CD4-positive, alpha-beta T cell treated with Interferon gamma for 1 hour (primary cell): ENCODE results near the gene ZNF385A.

Experiments
- DNase-seq: peaks from one replicate; pipeline ENCODE4 v3.0.0-alpha.2; 2020

Gene ZNF385A

DNA sequence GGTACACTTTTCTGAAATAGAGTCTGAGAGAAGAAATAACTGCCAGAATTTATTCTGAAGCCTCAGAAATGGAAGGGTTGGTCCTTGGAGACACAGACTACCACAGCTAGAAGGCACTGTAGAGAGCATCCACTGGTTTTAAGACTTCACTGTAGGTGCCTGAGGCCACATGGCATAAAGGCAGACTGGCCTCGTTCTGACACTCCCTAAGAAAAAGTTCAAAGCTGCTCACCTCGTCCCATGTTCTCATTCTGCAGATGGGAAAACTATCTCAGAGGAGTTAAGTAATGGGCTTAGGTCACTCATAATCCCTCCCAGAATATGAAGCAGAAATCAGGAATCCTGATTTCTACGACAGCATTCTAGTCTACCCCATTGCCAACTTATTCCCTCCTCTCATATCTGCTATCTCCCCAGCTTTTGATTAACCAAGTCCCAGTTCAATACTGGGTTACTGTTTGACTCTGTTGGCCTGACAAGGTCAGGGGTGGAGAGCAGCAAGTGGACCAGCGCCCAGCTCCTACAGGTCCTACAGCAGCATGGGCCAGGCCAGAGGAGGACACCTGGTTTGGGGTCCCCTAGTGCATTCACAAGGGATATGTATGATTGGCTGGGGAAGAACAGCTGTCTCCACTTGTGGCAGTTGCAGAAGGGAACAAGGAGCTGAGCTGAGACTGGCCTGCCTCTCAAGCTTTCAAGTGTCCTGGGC, 30.8 kb upstream of the ZNF385A start:
- DNase-seq: no peak

DNA sequence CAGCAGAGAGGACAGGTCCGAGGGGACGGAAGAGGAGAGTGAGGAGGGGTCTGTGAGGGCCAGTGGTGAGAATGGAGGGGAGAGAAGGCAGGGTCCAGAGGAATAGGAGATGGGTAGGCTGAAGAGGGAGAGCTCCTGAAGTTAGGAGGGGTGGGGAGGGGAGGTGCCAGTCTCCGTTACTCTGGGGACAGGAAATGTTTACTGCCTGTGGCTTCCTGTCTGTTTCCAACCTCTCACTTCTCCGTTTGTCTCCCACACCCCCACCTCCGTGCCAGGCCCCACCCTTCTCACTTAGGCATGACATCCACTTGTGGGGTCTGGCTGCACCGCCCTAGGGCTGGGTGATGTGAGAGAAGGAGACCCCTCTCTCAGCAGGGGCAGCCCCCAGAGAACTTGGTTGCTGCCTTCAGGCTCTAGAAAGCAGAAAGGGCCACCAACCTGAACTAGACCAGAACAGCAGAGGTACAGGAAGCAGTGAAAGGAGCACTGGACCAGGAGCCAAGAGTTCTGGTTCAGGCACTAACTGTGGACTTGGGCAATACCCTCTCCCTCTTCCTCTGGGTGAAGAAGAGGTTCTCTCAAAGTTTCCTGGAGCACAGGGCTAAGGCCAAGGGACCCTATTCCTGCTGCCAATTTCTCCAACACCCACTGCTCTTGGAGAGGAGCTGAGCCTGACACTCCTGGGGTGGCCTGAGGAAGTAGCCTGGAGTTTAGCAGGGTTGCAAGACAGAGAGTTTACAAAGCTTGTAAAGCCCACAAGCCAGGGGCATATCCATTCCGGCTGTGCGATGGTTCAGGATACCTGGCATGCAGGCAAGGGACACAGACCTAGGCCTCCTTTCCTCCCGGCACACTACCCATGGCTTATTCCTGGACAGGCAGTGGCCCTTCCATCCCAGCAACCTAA, 29.0 kb upstream of the ZNF385A start:
- peak; percentile 88 for DNase-seq

DNA sequence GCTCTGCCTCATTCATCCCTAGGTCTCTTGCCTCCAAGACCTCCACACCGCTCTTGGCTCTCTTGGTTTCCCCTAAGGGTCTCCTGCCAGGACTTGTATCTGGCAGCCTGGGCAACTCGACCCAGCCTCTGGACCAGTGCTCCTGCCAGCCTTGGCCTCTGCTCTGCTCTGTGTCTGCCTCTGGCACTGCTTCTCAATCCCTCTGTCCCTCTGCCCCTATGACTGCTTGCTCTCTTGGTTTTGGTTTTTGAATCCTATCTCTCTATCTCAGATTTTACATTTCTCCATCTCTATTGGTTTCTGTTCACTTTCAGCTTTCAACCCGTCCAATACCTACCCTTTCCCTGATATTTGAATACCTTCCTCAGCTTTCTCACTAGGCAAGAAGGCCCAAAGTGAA, 28.3 kb upstream of the ZNF385A start:
- DNase-seq: no peak

GRCh38 chr12:54412348-54412747, 27.8 kb upstream of the ZNF385A start:
- DNase-seq: no peak

GRCh38 chr12:54411391-54412241, 27.1 kb upstream of the ZNF385A start:
- peak; percentile 83 for DNase-seq

DNA sequence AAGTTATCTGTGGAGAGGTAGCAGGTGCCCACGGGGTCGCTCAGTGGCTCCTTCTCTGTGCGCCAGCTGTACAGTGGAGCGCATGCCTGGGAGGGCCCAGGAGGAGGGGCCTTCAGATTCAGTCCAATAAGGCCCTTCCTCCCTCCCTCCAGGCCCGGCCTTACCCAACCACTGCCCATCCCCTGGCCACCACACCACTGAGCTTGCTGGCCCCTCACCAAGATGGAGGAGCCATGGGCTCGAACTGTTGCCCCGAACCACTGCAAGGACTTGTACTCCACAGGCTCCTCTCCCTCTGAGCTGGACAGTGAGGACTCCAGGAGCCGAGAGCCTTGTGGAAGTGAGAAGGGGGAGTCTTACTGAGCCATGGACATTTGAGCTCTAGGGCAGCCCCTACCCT, 24.7 kb upstream of the ZNF385A start:
- DNase-seq: no peak

GRCh38 chr12:54407183-54407905, 22.8 kb upstream of the ZNF385A start:
- DNase-seq: no peak

- DNase-seq: no peak
Observed at GRCh38 chr12:54405573-54405972, 21.0 kb upstream of the ZNF385A start.

DNA sequence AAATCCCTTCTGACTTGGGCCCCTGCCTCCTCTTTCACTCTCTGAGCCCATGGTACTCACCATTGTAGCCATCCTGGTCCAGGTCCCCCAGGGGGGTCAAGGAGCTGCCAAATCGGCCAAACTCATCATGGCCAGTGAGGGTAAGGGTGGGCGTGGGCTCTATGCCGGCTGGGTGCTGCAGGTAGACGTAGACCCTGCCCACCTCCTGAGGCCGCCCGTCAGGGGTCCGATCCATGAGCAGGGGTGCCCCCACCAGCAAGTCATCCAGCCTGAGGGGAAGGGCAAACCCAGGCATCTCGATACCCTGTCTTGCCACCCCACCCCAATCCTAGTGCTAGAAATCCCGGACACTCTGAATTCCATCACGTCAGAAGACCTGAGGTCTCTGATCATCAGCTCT, 20.6 kb upstream of the ZNF385A start:
- DNase-seq: no peak

DNA sequence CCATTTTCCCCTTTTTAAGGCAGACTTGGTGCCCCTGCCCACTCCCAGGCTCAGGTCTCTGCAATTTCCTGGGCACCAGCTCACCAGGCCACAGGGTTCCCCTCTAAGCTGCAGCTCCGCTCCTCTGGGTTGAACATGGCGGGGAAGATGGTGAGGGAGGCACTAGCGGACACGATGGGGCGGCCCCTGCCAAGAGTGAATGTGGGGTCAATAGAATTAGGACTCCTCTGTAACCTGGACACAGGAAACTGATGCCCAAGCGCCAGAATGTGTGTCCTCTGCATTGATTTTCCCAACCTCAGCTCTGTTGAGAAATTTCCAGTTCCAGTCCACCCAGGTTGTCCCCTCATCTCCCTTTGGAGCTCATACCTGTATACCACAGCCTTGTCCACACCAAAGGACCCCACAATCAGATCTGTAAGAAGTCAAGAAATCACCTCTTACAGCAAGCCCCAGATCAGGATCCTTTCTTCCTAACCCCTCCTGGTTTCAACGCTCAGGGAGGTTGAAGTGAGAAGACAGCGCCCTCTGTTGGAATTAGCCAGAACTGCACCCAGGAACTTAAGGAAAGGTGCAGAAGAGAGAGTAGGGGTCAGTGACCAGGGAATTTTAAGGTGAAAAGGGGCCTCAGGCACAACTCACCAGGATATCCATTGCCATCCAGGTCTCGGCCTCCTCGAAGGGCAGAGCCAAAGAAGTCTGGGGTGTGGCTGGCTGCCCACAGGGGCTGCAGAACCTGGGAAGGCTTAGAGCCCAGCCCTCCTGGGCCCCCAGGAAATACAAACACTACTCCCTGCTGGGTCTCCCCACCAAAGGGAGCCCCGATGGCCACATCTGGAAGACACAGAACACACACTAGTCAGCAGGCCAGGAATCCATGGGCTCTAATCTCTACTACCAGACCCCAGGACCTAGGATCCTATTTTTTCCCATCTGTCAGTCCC, 19.8 kb upstream of the ZNF385A start:
- DNase-seq: peak; percentile 36

DNA sequence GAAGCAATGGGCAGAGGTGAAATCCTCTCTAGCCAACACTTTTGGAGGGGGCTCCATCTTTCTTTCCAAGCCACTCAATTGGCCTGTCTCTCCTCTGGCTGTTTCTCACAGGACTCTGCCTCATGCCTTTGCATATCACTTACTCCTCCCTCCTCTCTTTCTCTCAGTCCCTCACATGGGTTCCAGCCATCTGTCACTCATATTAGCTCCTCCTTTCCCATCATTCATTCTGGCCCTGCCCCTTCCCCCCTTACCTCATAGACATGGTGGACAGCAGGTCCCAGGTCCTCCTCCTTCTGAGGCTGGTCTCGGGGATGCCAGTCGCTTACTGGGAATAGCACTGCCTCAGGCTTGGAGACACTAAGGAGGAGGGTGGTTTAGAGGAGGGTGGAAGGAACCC, 16.6 kb upstream of the ZNF385A start:
- DNase-seq: no peak

DNA sequence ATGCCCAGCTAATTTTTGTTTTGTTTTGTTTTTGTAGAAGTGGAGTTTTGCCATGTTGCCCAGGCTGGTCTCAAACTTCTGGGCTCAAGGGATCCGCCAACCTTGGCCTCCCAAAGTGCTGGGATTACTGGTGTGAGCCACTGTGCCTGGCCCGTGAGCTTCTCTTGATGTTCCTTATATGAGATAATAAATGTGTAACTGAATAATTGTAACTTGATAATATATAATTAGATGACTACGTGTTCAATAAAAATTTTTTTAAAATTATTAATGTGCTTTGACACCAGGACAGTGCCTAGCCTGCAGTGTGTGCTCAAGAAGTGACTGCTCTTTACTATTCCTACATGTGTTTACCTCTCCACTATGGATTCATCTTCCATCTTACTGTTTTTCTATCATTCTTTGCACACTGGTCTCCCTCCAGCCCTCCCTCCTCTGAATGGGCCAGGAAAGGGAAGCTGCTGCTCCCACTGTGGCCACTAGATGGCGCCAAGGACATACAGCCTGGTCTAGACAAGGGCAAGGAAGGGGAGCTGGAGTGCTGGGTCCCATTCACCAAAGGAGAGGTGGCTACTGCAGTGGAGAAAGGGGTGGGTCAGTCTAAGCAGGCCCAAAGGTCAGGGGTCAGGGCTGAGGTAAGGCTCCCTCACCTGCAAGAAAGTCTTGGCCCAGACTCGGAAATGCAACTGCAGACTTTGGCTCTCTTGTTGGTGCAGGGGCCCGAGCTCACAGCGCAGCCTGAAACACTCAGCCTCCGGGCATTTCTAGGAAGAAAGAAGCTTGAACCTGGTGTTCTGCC, 14.7 kb upstream of the ZNF385A start:
- peak; percentile 82 for DNase-seq

DNA sequence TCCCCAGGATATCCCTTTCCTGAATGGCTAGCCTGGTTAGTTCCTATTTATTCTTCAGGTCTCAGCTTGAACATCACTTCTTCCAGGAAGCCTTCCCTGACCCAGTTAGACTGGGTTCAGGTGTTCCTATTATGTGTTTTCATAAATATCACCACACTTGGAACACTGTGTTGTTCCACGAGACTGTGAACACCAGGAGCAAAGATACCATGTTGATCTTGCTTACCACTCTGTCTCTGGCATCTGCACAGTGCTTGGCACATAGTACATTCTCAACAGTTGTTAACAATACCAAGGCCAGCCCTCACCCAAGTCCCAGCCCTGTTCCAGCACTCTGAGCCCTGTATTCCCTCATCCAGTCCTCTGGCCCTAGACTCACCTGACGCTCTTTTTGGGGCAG, 13.7 kb upstream of the ZNF385A start:
- no peak for DNase-seq

DNA sequence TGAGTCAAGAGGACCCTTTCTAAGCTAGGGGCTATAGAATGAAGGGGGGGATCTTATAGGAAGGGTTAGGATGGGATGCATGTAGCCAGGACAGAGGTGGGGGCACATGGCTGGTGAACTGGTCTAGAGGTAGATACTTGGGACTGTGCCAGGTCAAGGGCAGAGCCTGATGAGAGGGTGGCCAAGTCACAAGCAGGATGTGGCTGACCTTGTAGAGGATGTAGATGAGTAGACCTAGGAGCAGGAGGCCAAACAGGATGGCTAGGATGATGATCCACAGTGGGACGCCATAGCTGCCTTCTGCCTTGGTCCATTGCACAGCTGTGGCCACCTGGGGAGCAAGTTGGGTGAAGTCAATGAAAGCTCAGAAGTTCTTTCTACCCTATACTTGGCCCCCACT, 12.6 kb upstream of the ZNF385A start:
- no peak for DNase-seq

GRCh38 chr12:54395545-54395944, 11.0 kb upstream of the ZNF385A start:
- no peak for DNase-seq

DNA sequence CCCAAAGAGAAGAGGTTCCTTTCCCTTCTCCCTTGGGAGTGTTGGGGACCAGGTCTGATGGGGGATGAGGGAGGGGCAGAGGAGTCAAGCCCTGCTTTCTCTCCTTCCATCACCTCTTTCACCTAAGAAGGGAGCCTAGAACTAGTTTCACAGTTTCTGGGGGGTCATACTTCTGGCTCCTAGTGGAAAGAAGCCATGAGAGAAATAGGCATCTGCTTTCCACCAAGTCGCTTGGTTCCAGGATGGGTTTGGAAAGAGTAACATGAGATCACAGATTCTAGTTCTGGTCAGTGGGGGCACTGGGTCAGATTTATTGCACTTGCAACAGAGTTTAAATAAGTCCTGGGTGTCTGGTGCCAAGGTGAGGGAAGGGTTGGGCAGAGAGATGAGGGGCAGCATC, 10.5 kb upstream of the ZNF385A start:
- DNase-seq: no peak

DNA sequence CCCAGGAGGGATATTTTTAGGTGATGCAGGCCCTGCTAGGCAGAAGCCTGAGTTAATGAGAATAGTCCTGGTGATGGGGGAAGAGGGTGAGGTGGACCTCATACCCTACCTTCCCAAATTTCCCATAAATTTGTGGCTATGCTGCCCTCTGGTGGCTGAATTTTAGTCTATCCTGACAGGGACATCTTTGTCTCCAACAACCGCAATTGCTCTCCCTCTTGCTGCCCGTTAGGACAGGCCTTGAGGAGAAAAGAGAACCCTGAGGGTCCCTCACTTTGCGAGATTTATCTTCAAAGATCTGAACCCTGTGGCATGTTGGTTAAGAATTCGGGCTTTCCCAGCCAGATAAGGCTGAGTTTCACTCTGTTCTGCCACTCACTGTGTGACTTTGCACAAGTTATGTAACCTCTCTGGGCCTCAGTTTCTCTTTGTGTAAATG, 9.8 kb upstream of the ZNF385A start:
- DNase-seq: no peak

GRCh38 chr12:54393743-54394142, 9.2 kb upstream of the ZNF385A start:
- DNase-seq: no peak

DNA sequence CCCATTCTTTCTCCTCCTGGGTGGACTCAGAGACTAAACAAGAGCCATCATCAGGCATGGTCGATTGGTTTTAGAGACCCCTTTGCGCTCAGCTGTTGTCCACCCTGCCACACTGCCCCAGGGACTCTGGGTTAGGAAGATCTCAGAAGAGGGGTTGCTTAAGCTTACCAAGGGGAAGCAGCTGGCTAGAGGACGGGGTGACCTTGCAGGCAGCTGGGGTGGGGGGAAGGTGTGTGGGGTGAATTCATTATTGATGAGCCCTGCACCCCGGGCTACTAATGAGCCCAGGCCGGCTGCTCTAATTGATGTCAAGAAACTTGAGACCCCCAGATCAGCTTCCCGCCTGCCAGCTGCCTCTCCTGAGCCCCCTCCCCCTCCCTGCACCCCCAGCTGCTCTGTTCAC, 8.7 kb upstream of the ZNF385A start:
- DNase-seq: no peak

DNA sequence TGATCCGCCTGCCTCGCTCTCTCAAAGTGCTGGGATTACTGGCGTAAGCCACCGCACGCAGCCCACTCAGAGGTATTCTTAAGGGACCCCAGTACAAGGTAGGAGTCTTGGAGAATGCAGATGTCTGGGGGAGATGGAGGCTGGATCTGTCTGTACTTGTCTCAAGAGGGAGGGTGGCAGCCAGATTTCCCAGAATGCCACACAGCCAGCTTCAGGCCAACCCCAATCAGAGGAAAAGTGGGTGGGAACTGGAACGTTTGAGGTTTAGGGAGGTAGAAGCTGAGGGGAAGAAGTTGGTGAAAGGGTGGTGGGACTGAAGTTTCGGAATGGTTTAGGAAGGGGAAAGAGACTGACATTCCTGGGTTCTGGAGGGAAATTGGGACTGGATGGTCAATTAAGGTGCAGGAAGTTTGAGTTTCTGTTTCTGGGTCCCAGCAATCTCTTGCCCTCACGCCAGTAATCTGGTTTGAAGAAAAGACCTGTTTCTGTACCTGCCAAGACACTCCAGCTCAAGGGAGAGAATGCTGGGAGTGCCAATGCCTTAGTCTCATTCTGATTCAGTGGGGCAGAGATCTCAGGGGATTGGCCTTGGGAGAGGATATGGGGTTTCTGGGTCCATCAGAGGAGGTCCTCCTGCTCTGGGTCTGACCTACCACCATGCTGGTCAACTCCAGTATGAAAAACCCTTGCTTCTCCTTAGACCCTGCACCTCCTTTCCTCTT, 8.1 kb upstream of the ZNF385A start:
- DNase-seq: no peak
